ENCODE results near the gene GPR55.

- TF ChIP-seq NR3C1 (CRISPR knock-in tag; conservative IDR thresholded peaks at IDR 0.05; ENCODE audit: low read depth), result no peak
- TF ChIP-seq ETV6 (CRISPR knock-in tag; IDR thresholded peaks at IDR 0.05), result no peak
- TF ChIP-seq CTCF (IDR thresholded peaks at IDR 0.05), result no peak
- TF ChIP-seq NR1H2 (CRISPR knock-in tag; IDR thresholded peaks at IDR 0.05), result no peak
- TF ChIP-seq CBFB (CRISPR knock-in tag; IDR thresholded peaks at IDR 0.05; ENCODE audit: low read depth), result no peak
- TF ChIP-seq JUN (CRISPR knock-in tag; IDR thresholded peaks at IDR 0.05), result no peak
- TF ChIP-seq ZNF423 (CRISPR knock-in tag; IDR thresholded peaks at IDR 0.05), result no peak
- TF ChIP-seq CREM (CRISPR knock-in tag; IDR thresholded peaks at IDR 0.05), result no peak
- TF ChIP-seq MAX (CRISPR knock-in tag; IDR thresholded peaks at IDR 0.05), result no peak
- TF ChIP-seq ATF1 (CRISPR knock-in tag; IDR thresholded peaks at IDR 0.05), result no peak
Observed at GRCh38 chr2:230885463-230886130, 39.4 kb downstream of the GPR55 start.

Data from WTC11 (cell line).